Activated T-helper 17 cell treated with anti-CD3 and anti-CD28 coated beads, Interleukin-2, amount 50 U/mL, for 72 hours (primary cell): ENCODE measurements around the gene SH2B3. TPM values are rescaled to one million over a fixed set of nuclear protein-coding genes. Genes with fewer than 3 reads are reported as not detected.
A peak's percentile ranks its signal among the peaks of the same experiment; 100 is the strongest.

Source experiments
- ATAC-seq: fragments of 150-1000 bp; cut with Tn5 transposase; replicated peaks from 2 replicates; pipeline ENCODE4 v1.10.0; 2021; ENCODE audit warnings: mild to moderate bottlenecking, moderate library complexity
- H3K27ac Mint-ChIP-seq: one replicate; pipeline ENCODE4 v1.8.0; 2022; ENCODE audit warnings: mixed read lengths
- H3K27me3 Mint-ChIP-seq: one replicate; pipeline ENCODE4 v1.8.0; 2022; ENCODE audit warnings: mixed read lengths
- H3K36me3 Mint-ChIP-seq: one replicate; pipeline ENCODE4 v1.8.0; 2022; ENCODE audit warnings: low read depth, mild to moderate bottlenecking, mixed read lengths
- H3K4me1 Mint-ChIP-seq: one replicate; pipeline ENCODE4 v1.8.0; 2022; ENCODE audit warnings: mixed read lengths
- H3K4me3 Mint-ChIP-seq: one replicate; pipeline ENCODE4 v1.8.0; 2022; ENCODE audit warnings: mild to moderate bottlenecking, mixed read lengths
- H3K9me3 Mint-ChIP-seq: one replicate; pipeline ENCODE4 v1.8.0; 2022; ENCODE audit warnings: mixed read lengths
- total RNA-seq, 2 donors: library from RNA; stranded (reverse); gene quantifications; one replicate each; pipeline ENCODE4 v1.2.3, GENCODE V29; 2022

SH2B3 gene
- total RNA-seq, 2 donors from 2014 or later, result 8.5 to 12.1 TPM

DNA sequence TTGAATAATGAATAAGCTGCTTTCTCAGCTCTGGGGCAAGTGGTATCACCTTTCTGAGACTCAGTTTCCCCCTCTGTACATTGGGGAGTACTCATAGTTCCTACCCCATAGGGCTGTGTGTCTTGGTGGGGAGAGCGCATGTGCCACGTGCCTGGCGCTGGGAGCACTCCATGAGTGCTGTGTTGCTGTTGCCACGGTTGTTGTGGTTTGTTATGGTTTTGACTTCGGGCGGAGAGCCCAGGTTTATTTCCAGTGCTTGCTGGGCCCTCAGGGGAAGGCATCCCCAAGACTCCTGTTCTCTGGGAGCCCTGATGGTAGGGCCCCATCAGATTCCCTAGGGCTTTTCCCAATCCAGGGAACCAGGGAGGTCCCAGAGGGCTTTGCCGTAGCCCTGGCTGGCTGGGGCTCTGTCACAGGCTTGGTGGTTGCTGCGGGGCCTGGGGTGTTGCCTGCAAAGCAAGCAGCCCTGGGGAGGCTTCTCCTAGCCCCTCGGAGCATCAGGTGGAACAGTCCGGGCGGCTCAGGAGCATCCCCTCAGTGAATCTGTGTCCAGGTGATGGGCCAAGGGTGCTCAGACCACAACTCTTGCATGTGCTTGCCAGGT lies 18.6 kb downstream of the SH2B3 start:
- Mint-ChIP-seq H3K9me3 (no peaks in the 10 kb centered on the region), H3K4me3 (peak overlapping the region; percentile 71), H3K4me1 (peaks cover 37% of the 10 kb centered on the region), H3K27me3 (no peaks in the 10 kb centered on the region), H3K27ac (peak overlapping the region; percentile 67), H3K36me3 (peaks cover 57% of the 10 kb centered on the region)
- ATAC-seq, result no peak

GRCh38 chr12:111424793-111425251 lies 19.1 kb downstream of the SH2B3 start:
- no peak for ATAC-seq
- H3K9me3 Mint-ChIP-seq, result no peaks in the 10 kb centered on the region
- H3K4me3 Mint-ChIP-seq, result peak overlapping the region; percentile 71
- H3K4me1 Mint-ChIP-seq, result peaks cover 37% of the 10 kb centered on the region
- H3K27me3 Mint-ChIP-seq, result no peaks in the 10 kb centered on the region
- H3K36me3 Mint-ChIP-seq, result peaks cover 52% of the 10 kb centered on the region
- H3K27ac Mint-ChIP-seq, result peak overlapping the region; percentile 67

GRCh38 chr12:111425655-111426054 lies 19.9 kb downstream of the SH2B3 start:
- peak overlapping the region; percentile 71 for H3K4me3 Mint-ChIP-seq
- peaks cover 44% of the 10 kb centered on the region for H3K4me1 Mint-ChIP-seq
- H3K36me3 Mint-ChIP-seq, result peaks cover 44% of the 10 kb centered on the region
- no peak for ATAC-seq
- no peaks in the 10 kb centered on the region for H3K9me3 Mint-ChIP-seq
- H3K27ac Mint-ChIP-seq, result peak overlapping the region; percentile 89
- no peaks in the 10 kb centered on the region for H3K27me3 Mint-ChIP-seq

DNA sequence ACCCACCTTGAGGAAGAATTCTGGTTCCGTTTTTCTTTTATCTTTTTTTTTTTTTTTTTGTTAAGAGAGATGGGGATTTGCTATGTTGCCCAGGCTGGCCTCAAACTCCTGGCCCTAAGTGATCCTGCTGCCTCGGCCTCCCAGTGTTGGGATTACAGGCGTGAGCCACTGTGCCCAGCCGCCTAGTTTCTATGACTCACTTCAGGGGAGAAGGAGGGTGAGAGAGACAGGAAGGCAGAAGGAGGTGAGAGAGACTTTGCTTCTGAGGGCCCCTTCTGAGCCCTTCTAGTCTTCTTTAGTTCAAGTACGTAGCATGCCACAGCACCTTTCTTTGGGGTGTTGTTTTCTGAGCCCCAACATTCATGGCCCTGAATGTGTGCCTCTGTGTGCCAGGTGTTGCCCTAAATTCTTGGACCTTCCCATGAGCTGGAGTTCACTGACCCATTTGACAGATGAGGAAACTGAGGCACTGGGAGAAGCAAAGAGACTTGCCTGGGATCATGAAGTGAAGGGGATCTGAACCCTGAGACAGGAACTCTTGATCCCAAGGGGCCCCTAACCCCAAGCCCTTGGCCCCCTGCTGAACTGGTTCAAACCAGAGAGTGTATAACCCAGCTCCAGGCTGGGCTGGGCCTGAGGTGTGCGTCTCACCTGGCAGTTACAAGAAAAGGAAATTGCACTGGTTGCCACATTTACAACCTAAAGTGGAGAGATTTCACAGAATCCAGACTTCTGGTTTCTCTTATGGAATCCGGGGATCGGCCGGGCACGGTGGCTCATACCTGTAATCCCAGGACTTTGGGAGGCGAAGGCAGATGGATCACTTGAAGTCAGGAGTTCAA lies 20.8 kb downstream of the SH2B3 start:
- no peaks in the 10 kb centered on the region for H3K9me3 Mint-ChIP-seq
- peak overlapping the region; percentile 89 for H3K27ac Mint-ChIP-seq
- ATAC-seq, result peak; percentile 78
- peak overlapping the region; percentile 71 for H3K4me3 Mint-ChIP-seq
- no peaks in the 10 kb centered on the region for H3K27me3 Mint-ChIP-seq
- H3K4me1 Mint-ChIP-seq, result peaks cover 51% of the 10 kb centered on the region
- peaks cover 35% of the 10 kb centered on the region for H3K36me3 Mint-ChIP-seq

DNA sequence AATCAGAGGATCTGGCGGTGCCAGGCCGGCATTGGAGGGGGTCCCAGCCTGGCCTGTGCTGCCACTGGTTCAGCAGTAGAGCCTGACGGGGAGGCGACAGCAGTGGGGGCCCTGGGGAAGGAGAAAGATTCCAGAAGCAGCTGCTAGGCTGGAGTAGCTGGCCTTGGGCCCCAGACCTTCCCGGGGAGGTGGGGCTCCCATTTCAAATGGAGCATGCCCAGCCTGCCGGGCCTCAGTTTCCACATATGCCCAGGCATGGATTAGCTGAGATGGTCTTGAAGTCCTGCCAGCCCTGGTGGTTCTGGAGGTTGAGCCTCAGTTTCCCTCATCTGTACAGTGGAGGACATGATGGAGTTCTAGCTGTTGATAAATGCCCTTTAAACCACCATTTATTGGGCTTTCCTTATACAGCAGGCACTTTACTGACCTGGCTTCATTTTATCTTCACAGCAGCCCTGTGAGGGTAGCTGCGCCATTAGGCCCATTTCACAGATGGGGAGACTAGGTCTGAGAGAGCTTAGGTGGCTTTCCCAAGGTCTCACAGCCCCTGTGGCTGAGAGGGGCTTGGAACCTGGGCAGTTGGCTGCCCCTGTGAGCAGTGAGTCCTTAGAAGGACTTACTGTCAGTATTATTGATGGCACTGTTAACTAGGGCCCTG lies 21.8 kb downstream of the SH2B3 start:
- Mint-ChIP-seq H3K27me3 (no peaks in the 10 kb centered on the region), H3K4me3 (peak overlapping the region; percentile 81), H3K36me3 (peaks cover 35% of the 10 kb centered on the region), H3K27ac (no peak overlapping the region), H3K4me1 (peaks cover 58% of the 10 kb centered on the region), H3K9me3 (no peaks in the 10 kb centered on the region)
- no peak for ATAC-seq

DNA sequence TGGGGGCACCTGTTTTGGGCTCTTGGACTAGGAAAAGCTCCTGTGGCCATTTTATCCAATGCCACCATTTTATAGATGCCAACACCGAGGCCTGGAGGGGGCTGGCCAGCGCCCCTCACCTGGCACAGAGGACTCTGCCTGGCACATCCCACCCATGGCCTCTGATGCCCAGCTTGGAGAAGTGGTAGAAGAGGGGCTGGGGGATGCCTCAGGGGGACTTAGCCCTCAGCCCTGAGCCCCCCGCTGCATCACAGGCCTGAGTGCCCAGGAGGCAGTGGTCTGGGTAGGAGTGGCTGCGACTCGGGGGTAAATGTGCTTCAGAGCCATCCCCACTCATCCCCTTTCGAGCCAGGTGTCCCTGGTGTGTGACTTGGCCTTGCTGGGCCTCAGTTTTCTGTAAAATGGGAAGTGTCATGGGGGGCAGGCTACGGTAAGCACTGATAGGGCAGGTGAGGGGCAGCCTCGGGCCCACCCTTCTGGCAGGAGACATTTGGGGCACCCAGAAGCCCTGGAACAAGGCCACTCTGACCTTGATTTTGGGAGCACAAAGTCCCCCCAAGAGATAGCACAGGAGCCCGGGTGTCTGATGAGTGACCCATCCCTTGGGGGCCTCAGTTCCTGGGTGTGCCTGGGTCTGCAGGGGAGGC lies 22.5 kb downstream of the SH2B3 start:
- Mint-ChIP-seq H3K36me3 (peaks cover 34% of the 10 kb centered on the region), H3K4me1 (peaks cover 58% of the 10 kb centered on the region), H3K27me3 (no peaks in the 10 kb centered on the region)

DNA sequence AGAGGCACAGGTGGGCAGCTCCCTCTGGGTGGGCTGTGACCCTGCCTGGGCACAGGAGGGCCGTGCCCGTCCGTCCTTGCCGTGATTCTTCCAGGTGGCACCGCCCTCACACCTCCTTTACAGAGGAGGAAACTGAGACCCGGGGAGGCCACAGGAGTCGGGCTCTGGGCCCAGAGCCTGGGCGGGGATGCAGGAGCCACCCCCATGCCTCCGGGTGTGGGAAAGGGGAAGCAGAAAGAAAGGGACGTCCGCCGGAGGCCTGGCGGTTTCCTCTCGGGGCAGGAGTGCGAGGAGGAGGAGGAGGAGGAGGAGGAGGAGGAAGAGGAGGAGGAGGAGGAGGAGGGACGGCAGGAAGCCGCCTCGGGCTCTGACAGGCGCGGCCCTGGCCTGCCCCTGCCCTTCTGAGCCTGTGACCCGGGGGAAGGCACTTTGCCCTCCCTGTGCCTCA lies 23.0 kb downstream of the SH2B3 start:
- ATAC-seq, result no peak
- Mint-ChIP-seq H3K4me1 (peaks cover 58% of the 10 kb centered on the region), H3K9me3 (no peaks in the 10 kb centered on the region), H3K36me3 (peaks cover 34% of the 10 kb centered on the region), H3K27ac (peak overlapping the region; percentile 46), H3K4me3 (peak overlapping the region; percentile 81), H3K27me3 (no peaks in the 10 kb centered on the region)

More for the DNA sequence above, 22.5 kb downstream of the SH2B3 start:
- Mint-ChIP-seq H3K4me3 (peak overlapping the region; percentile 81), H3K27ac (peak overlapping the region; percentile 46), H3K9me3 (no peaks in the 10 kb centered on the region)
- ATAC-seq, result no peak

GRCh38 chr12:111429828-111430432 lies 24.2 kb downstream of the SH2B3 start:
- ATAC-seq, result peak; percentile 25
- H3K27me3 Mint-ChIP-seq, result no peaks in the 10 kb centered on the region
- peaks cover 27% of the 10 kb centered on the region for H3K36me3 Mint-ChIP-seq
- no peaks in the 10 kb centered on the region for H3K9me3 Mint-ChIP-seq
- H3K4me1 Mint-ChIP-seq, result peaks cover 60% of the 10 kb centered on the region
- peak overlapping the region; percentile 81 for H3K4me3 Mint-ChIP-seq
- H3K27ac Mint-ChIP-seq, result peak overlapping the region; percentile 83

GRCh38 chr12:111430433-111431353 lies 25.0 kb downstream of the SH2B3 start:
- H3K36me3 Mint-ChIP-seq, result peaks cover 19% of the 10 kb centered on the region
- H3K27ac Mint-ChIP-seq, result peak overlapping the region; percentile 83

GRCh38 chr12:111431772-111432171 lies 26.0 kb downstream of the SH2B3 start:
- peaks cover 59% of the 10 kb centered on the region for H3K4me1 Mint-ChIP-seq
- peak overlapping the region; percentile 81 for H3K4me3 Mint-ChIP-seq
- peaks cover 25% of the 10 kb centered on the region for H3K36me3 Mint-ChIP-seq
- no peak for ATAC-seq
- peak overlapping the region; percentile 83 for H3K27ac Mint-ChIP-seq
- H3K27me3 Mint-ChIP-seq, result no peaks in the 10 kb centered on the region
- no peaks in the 10 kb centered on the region for H3K9me3 Mint-ChIP-seq

More at GRCh38 chr12:111430433-111431353, 25.0 kb downstream of the SH2B3 start:
- H3K4me1 Mint-ChIP-seq, result peaks cover 59% of the 10 kb centered on the region
- H3K4me3 Mint-ChIP-seq, result peak overlapping the region; percentile 81
- H3K9me3 Mint-ChIP-seq, result no peaks in the 10 kb centered on the region
- no peaks in the 10 kb centered on the region for H3K27me3 Mint-ChIP-seq
- peak; percentile 22 for ATAC-seq

DNA sequence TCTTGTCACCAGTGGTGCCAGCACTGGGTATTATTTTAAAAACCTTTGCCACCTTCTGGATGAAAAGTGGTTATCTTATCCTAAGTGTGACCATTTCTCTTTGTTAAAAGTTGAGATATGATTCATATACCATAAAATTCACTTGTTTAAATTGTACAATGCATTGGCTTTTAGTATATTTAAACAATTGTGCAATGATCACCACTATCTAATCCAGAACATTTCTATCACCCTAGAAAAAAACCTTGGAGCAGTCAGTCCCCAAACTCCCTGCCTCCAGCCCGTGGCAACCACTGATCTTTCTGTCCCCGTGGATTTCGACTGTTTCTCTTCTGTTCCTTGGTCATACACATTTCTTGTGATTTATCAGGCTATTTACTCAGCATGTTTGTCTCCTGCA lies 28.3 kb downstream of the SH2B3 start:
- H3K4me3 Mint-ChIP-seq, result peak overlapping the region; percentile 81
- H3K9me3 Mint-ChIP-seq, result no peaks in the 10 kb centered on the region

GRCh38 chr12:111434680-111435338 lies 29.1 kb downstream of the SH2B3 start:
- Mint-ChIP-seq H3K4me1 (peaks cover 70% of the 10 kb centered on the region), H3K9me3 (no peaks in the 10 kb centered on the region), H3K27me3 (no peaks in the 10 kb centered on the region), H3K27ac (peak overlapping the region; percentile 83), H3K36me3 (peaks cover 42% of the 10 kb centered on the region), H3K4me3 (peak overlapping the region; percentile 81)
- peak; percentile 86 for ATAC-seq

More for the DNA sequence above, 28.3 kb downstream of the SH2B3 start:
- H3K27me3 Mint-ChIP-seq, result no peaks in the 10 kb centered on the region
- H3K4me1 Mint-ChIP-seq, result peaks cover 69% of the 10 kb centered on the region
- no peak for ATAC-seq
- H3K27ac Mint-ChIP-seq, result peak overlapping the region; percentile 83
- H3K36me3 Mint-ChIP-seq, result peaks cover 40% of the 10 kb centered on the region
